ENCODE measurements around the gene FNBP1. TPM values are rescaled to one million over a fixed set of nuclear protein-coding genes. Genes with fewer than 3 reads are reported as not detected.

Gene FNBP1
- total RNA-seq = 23.6 and 29.4 TPM in 2 replicates

GRCh38 chr9:130042885-130043653 is at the start of gene FNBP1:
TSS of gene FNBP1 (minus strand) at chr9:130043189. CDS start at chr9:130042975, 214 bp downstream.

GRCh38 chr9:130053504-130054324 is 10.7 kb upstream of the FNBP1 start, which contains the start of gene GPR107:
TSS of gene GPR107 (plus strand) at chr9:130053906. CDS start at chr9:130053933, 27 bp downstream.

Small RNAs within 50 kb of the gene (small RNA-seq; reads per million reads assigned to genes)
- gene MIR6855 = 1.4 reads per million, percentile 58 among the genes with 10 or more reads in this experiment

Other genes with a start within 250 kb of the FNBP1 start
- 24.7 and 32.5 TPM in 2 replicates for gene TOR1B, start 240.0 kb downstream of the FNBP1 start, total RNA-seq
- gene TOR1A, start 219.1 kb downstream of the FNBP1 start, total RNA-seq = 38.2 and 47.2 TPM in 2 replicates
- gene C9orf78, start 207.9 kb downstream of the FNBP1 start, total RNA-seq = 36.2 and 38.0 TPM in 2 replicates
- 7.4 and 7.8 TPM in 2 replicates for gene USP20, start 207.7 kb downstream of the FNBP1 start, total RNA-seq
- 33.8 and 36.3 TPM in 2 replicates for gene GPR107, start 10.7 kb upstream of the FNBP1 start, total RNA-seq
- gene NCS1, start 129.2 kb upstream of the FNBP1 start, total RNA-seq = 26.7 and 29.3 TPM in 2 replicates
- gene HMCN2, start 222.6 kb upstream of the FNBP1 start, total RNA-seq = 0.11 and 0.13 TPM in 2 replicates

Measured in articular chondrocyte of knee joint (primary cell).